Measurements from ENCODE around the gene NLGN3. TPM values are rescaled to one million over a fixed set of nuclear protein-coding genes. Genes with fewer than 3 reads are reported as not detected.
"Not testable (repeated sequence)": the region's sequence is repeated elsewhere in the genome, so short reads cannot be mapped to it uniquely, and the experiment has no call there.

Gene NLGN3
- total RNA-seq, 1 experiment from 2014 or later: 2.1 TPM

DNA sequence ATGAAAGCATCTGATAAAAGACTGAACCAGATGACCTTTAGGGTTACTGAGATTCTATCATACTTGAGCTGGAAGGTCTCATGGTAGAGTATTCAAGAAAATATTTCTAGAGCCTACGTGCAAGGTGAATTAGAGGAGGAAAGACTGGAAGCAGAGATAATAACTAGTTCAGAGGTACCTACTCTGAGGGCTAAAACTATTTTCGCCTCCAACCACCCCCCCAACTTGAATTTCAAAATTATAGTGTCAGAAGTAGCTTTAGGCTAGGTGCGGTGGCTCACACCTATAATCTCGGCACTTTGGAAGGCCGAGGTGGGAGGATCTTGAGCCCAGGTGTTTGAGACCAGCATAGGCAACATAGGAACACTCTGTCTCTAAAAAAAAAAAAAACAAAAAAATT is 30.9 kb downstream of the NLGN3 start:
- no peaks in the 10 kb centered on the region for H3K4me1 Mint-ChIP-seq (ENCODE audit: low read depth, unreplicated experiment)
- CTCF ChIA-PET: no interaction called here
- peaks cover 4% of the 10 kb centered on the region for H3K36me3 Mint-ChIP-seq (ENCODE audit: insufficient read depth, unreplicated experiment)
- no peak overlapping the region for H3K27ac Mint-ChIP-seq (ENCODE audit: unreplicated experiment)
- intact Hi-C loops (cut with micrococcal nuclease; ENCODE audit: unreplicated experiment): loop anchor here (5.0 to 10.0 kb wide), 2 partner anchors 78 to 411 kb away; partner anchors contain the start of gene FOXO4
- DNase-seq: no peak
- TF ChIP-seq CTCF (IDR thresholded peaks at IDR 0.05; ENCODE audit: unreplicated experiment): no peak
- H3K4me3 Mint-ChIP-seq (ENCODE audit: low read depth, unreplicated experiment): no peak overlapping the region
- peaks cover 21% of the 10 kb centered on the region for H3K27me3 Mint-ChIP-seq (ENCODE audit: unreplicated experiment)
- BruUV-seq (replicated peaks): no TSS peak
- H3K9me3 Mint-ChIP-seq (ENCODE audit: low read depth, unreplicated experiment): no peaks in the 10 kb centered on the region

- TF ChIP-seq CTCF (IDR thresholded peaks at IDR 0.05; ENCODE audit: unreplicated experiment): no peak
- no TSS peak for BruUV-seq (replicated peaks)
- Mint-ChIP-seq H3K27me3 (ENCODE audit: unreplicated experiment) (peaks cover 21% of the 10 kb centered on the region), H3K4me1 (ENCODE audit: low read depth, unreplicated experiment) (no peaks in the 10 kb centered on the region), H3K9me3 (ENCODE audit: low read depth, unreplicated experiment) (no peaks in the 10 kb centered on the region), H3K4me3 (ENCODE audit: low read depth, unreplicated experiment) (no peak overlapping the region), H3K27ac (ENCODE audit: unreplicated experiment) (no peak overlapping the region), H3K36me3 (ENCODE audit: insufficient read depth, unreplicated experiment) (peaks cover 8% of the 10 kb centered on the region)
- DNase-seq: no peak
- CTCF ChIA-PET: no interaction called here
- intact Hi-C loops (cut with micrococcal nuclease; ENCODE audit: unreplicated experiment): loop anchor here (5.0 to 10.0 kb wide), 2 partner anchors 80 to 413 kb away; partner anchors contain the start of gene FOXO4
Measured at GRCh38 chrX:71177327-71177726, 32.7 kb downstream of the NLGN3 start.

GRCh38 chrX:71178908-71179307 is 34.3 kb downstream of the NLGN3 start:
- Mint-ChIP-seq H3K36me3 (ENCODE audit: insufficient read depth, unreplicated experiment) (peaks cover 11% of the 10 kb centered on the region), H3K27ac (ENCODE audit: unreplicated experiment) (no peak overlapping the region), H3K4me3 (ENCODE audit: low read depth, unreplicated experiment) (no peak overlapping the region), H3K27me3 (ENCODE audit: unreplicated experiment) (peaks cover 10% of the 10 kb centered on the region), H3K4me1 (ENCODE audit: low read depth, unreplicated experiment) (no peaks in the 10 kb centered on the region), H3K9me3 (ENCODE audit: low read depth, unreplicated experiment) (no peaks in the 10 kb centered on the region)
- intact Hi-C loops (cut with micrococcal nuclease; ENCODE audit: unreplicated experiment): loop anchor here (1.0 to 10.0 kb wide), 4 partner anchors 82 to 414 kb away; partner anchors contain the start of gene FOXO4
- peak; percentile 53 for DNase-seq
- no TSS peak for BruUV-seq (replicated peaks)
- peak; percentile 55 for TF ChIP-seq CTCF (IDR thresholded peaks at IDR 0.05; ENCODE audit: unreplicated experiment)
- CTCF ChIA-PET: no interaction called here

- BruUV-seq (replicated peaks); DNase-seq; H3K4me1 Mint-ChIP-seq (ENCODE audit: low read depth, unreplicated experiment); intact Hi-C loops (cut with micrococcal nuclease; ENCODE audit: unreplicated experiment); H3K27ac Mint-ChIP-seq (ENCODE audit: unreplicated experiment); H3K4me3 Mint-ChIP-seq (ENCODE audit: low read depth, unreplicated experiment); H3K27me3 Mint-ChIP-seq (ENCODE audit: unreplicated experiment); H3K9me3 Mint-ChIP-seq (ENCODE audit: low read depth, unreplicated experiment): not testable (repeated sequence)
- peaks cover 11% of the 10 kb centered on the region for H3K36me3 Mint-ChIP-seq (ENCODE audit: insufficient read depth, unreplicated experiment)
- CTCF ChIA-PET: interaction anchor here (0.7 kb wide), 1 partner anchor 415 kb away, joined by 3 read pairs; no protein-coding TSS in a partner anchor
Measured at GRCh38 chrX:71180579-71181265, 36.1 kb downstream of the NLGN3 start.

DNA sequence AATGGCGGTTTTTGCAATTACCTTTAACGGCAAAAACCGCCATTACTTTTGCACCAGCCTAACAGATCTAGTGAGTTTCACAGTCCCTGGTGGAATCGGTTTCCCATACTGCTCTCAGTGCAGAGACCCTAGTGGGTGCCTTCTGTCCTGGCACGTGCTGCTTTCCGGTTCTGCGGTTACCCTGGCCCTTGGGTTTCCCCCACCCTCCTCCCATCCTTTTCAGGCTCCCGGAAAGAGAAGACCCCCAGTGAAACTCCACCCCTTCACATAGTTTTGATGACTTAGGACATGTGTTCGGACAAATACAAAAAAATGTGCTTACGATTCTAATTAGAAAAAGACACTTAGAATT is 36.9 kb downstream of the NLGN3 start:
- H3K4me1 Mint-ChIP-seq (ENCODE audit: low read depth, unreplicated experiment): peaks cover 8% of the 10 kb centered on the region
- TF ChIP-seq CTCF (IDR thresholded peaks at IDR 0.05; ENCODE audit: unreplicated experiment): no peak
- H3K4me3 Mint-ChIP-seq (ENCODE audit: low read depth, unreplicated experiment): peak overlapping the region; percentile 62
- CTCF ChIA-PET: interaction anchor here (0.7 to 1.7 kb wide), 3 partner anchors 33 to 416 kb away, joined by 3 to 5 read pairs (median 4); partner anchors contain the start of gene NONO
- DNase-seq: no peak
- H3K27me3 Mint-ChIP-seq (ENCODE audit: unreplicated experiment): no peaks in the 10 kb centered on the region
- peaks cover 11% of the 10 kb centered on the region for H3K36me3 Mint-ChIP-seq (ENCODE audit: insufficient read depth, unreplicated experiment)
- no peaks in the 10 kb centered on the region for H3K9me3 Mint-ChIP-seq (ENCODE audit: low read depth, unreplicated experiment)
- peak overlapping the region; percentile 96 for H3K27ac Mint-ChIP-seq (ENCODE audit: unreplicated experiment)
- TSS peak; percentile 76 for BruUV-seq (replicated peaks)
- intact Hi-C loops (cut with micrococcal nuclease; ENCODE audit: unreplicated experiment): no loop called here
